C4-2B (cell line): ENCODE measurements around the gene SPAG9.

ENCODE experiments used
- H3K27ac ChIP-seq: fragments of 450-650 bp; 2 replicates; pipeline ENCODE4 v1.5.1; 2017
- ZFX ChIP-seq: fragments of 450-650 bp; IDR thresholded peaks from 2 replicates; pipeline ENCODE4 v1.6.1; 2017
- TF ChIP-seq, protein P1 (sequence below): fragments of 450-650 bp; conservative IDR thresholded peaks from 2 replicates; pipeline ENCODE4 v1.5.1; 2017; ENCODE audit warnings: mild to moderate bottlenecking

Gene SPAG9

GRCh38 chr17:51128076-51128475, 7.4 kb upstream of the SPAG9 start:
- TF ChIP-seq, protein P1, sequence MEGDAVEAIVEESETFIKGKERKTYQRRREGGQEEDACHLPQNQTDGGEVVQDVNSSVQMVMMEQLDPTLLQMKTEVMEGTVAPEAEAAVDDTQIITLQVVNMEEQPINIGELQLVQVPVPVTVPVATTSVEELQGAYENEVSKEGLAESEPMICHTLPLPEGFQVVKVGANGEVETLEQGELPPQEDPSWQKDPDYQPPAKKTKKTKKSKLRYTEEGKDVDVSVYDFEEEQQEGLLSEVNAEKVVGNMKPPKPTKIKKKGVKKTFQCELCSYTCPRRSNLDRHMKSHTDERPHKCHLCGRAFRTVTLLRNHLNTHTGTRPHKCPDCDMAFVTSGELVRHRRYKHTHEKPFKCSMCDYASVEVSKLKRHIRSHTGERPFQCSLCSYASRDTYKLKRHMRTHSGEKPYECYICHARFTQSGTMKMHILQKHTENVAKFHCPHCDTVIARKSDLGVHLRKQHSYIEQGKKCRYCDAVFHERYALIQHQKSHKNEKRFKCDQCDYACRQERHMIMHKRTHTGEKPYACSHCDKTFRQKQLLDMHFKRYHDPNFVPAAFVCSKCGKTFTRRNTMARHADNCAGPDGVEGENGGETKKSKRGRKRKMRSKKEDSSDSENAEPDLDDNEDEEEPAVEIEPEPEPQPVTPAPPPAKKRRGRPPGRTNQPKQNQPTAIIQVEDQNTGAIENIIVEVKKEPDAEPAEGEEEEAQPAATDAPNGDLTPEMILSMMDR = no peak
- no peak for TF ChIP-seq ZFX
- no peak overlapping the region for H3K27ac ChIP-seq

DNA sequence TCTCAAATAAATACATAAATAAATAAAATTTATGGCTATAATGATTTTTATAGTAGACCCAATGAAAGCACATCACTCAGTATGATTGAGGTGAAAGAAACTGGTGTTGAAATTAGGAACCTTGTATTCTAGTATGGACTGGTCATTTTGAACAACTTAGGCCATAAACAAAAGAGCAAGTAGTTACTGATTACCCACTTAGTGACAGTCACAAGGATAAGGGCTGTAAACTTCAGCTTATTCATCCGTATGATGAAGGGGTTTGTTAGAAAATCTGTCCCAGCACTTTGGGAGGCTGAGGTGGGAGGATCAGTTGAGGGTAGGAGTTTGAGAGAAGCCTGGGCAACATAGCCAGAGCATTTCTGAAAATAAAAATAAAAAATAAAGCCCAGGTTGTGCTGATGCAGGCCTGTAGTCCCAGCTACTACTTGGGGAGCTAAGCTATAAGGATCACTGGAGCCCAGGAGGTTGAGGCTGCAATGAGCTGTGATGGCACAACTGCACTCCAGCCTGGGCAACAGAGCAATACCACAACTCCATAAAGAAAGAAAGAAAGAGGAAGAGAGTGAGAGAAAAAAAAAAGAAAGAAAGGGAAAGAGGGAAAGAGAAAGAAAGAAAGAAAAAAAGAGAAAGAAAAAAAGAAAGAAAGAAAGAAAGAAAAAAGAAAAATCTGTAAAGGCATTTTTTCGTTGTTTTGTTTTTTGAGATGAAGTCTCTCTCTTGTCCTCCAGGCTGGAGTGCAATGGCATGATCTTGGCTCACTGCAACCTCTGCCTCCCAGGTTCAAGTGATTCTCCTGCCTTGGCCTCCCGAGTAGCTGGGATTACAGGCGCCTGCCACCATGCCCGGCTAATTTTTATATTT, 4.2 kb upstream of the SPAG9 start:
- H3K27ac ChIP-seq = no peak overlapping the region
- TF ChIP-seq, protein P1 = no peak
- TF ChIP-seq ZFX = no peak

- H3K27ac ChIP-seq = peak overlapping the region; percentile 82; the same call in 1 of the 2 replicates
Observed at GRCh38 chr17:51122473-51123115, 1.9 kb upstream of the SPAG9 start.

GRCh38 chr17:51121620-51122472, 1.2 kb upstream of the SPAG9 start:
- TF ChIP-seq ZFX = no peak
- TF ChIP-seq, protein P1 = no peak
- H3K27ac ChIP-seq = peak overlapping the region; percentile 82

DNA sequence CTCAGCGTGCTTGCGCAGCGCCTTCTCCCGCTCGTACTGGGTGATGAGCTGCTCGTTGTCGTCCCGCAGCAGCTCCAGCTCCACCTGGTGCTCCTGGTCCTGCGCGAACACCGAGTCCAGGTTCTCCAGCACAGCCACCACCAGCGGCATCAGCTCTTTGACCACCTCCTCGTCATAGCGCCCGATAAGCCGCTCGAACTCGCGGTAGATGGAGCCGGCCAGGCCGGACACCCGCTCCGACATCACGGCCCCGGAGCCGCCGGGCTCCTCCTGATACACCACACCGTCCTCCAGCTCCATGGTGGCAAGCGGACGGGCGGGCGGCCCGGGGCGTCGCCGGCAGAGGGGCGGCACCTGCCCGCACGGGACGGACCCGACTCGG, 320 bp downstream of the SPAG9 start:
- peak overlapping the region; percentile 82 for H3K27ac ChIP-seq
- peak; percentile 80 for TF ChIP-seq ZFX
- TF ChIP-seq, protein P1 = no peak

- TF ChIP-seq ZFX = no peak
- TF ChIP-seq, protein P1 = no peak
- H3K27ac ChIP-seq = peak overlapping the region; percentile 82
Observed at GRCh38 chr17:51119415-51120356, 982 bp downstream of the SPAG9 start.
